GM12878 (cell line): ENCODE data around the gene EEF2KMT. TPM values are rescaled to one million over a fixed set of nuclear protein-coding genes. Genes with fewer than 3 reads are reported as not detected.

Source experiments
- ATAC-seq: fragments of 200-7000 bp; cut with Tn5 transposase; 3 replicates; pipeline ENCODE4 v1.9.1; 2020; ENCODE audit warnings: mild to moderate bottlenecking, moderate library complexity
- BruUV-seq: library from RNA; stranded (reverse); fragments of 400-500 nt; replicated peaks from 2 replicates; lab custom pipeline; 2021; lab: Mats Ljungman, UMichigan
- CTCF ChIA-PET: fragments of 300-600 bp; sonication (Branson Sonifier 250); formaldehyde crosslinking; extraction: SDS; loops from one replicate; lab custom pipeline; 2021; ENCODE audit warnings: inconsistent platforms; lab: Yijun Ruan, JAX
- POLR2A ChIA-PET: fragments of 350-600 bp; formaldehyde crosslinking; extraction: SDS; loops from one replicate; lab custom pipeline; 2021; ENCODE audit warnings: inconsistent platforms; lab: Charles Lee
- RAD21 ChIA-PET: fragments of 300-600 bp; sonication (Branson Sonifier 250); formaldehyde crosslinking; loops from one replicate; lab custom pipeline; 2023; ENCODE audit warnings: antibody characterized with exemption; ENCODE audit not compliant: unreplicated experiment; lab: Charles Lee
- SMC1A ChIA-PET: fragments of 300-600 bp; sonication (Branson Sonifier 250); formaldehyde crosslinking; loops from one replicate; lab custom pipeline; 2023; ENCODE audit not compliant: unreplicated experiment, uncharacterized antibody; lab: Charles Lee
- DNase-seq: peaks from one replicate; pipeline ENCODE4 v3.0.0-alpha.2; 2011; ENCODE audit warnings: low read depth, low spot score
- FAIRE-seq: peaks from 3 replicates; lab custom pipeline; 2011; peaks lifted over from hg19 to GRCh38; lab: Jason Lieb, UNC
- H2AFZ ChIP-seq: 2 replicates; pipeline ENCODE4 v1.6.0; 2011; ENCODE audit warnings: low read depth, low read length, control low read depth; ENCODE audit not compliant: control insufficient read depth
- H3K27ac ChIP-seq: 2 replicates; pipeline ENCODE4 v1.5.1; 2011; ENCODE audit warnings: control low read depth; ENCODE audit not compliant: control insufficient read depth, insufficient read depth
- H3K27me3 ChIP-seq, 2 experiments: replicated peaks in 1 of 2; 2 replicates each; pipeline versions ENCODE4 v1.6.0 to v1.6.1; 2011; ENCODE audit warnings: low read length in 1 of 2; ENCODE audit not compliant: control insufficient read depth in 2 of 2, insufficient read depth in 2 of 2
- H3K36me3 ChIP-seq, 2 experiments: 2 replicates each; pipeline ENCODE4 v1.5.1; 2011; ENCODE audit warnings: low read length in 1 of 2; ENCODE audit not compliant: control insufficient read depth in 2 of 2, insufficient read depth in 2 of 2
- H3K4me1 ChIP-seq: 2 replicates; pipeline ENCODE4 v1.6.1; 2011; ENCODE audit warnings: mild to moderate bottlenecking, low read length, moderate library complexity, mixed read lengths; ENCODE audit not compliant: control insufficient read depth, insufficient read depth
- H3K4me2 ChIP-seq: 2 replicates; pipeline ENCODE4 v1.6.0; 2011; ENCODE audit warnings: control low read depth; ENCODE audit not compliant: control insufficient read depth, insufficient read depth
- H3K4me3 ChIP-seq: fragments of 200-600 bp; sonication (generic); 2 replicates; pipeline ENCODE4 v1.5.1; 2016
- H3K79me2 ChIP-seq: 2 replicates; pipeline ENCODE4 v1.6.0; 2011; ENCODE audit warnings: low read length; ENCODE audit not compliant: control insufficient read depth, insufficient read depth
- H3K9ac ChIP-seq: 2 replicates; pipeline ENCODE4 v1.8.0; 2011; ENCODE audit warnings: low read length, control low read depth, mixed read lengths; ENCODE audit not compliant: control insufficient read depth, insufficient read depth
- H3K9me3 ChIP-seq: replicated peaks from 3 replicates; pipeline ENCODE4 v1.5.1; 2011; ENCODE audit warnings: mild to moderate bottlenecking, low read length; ENCODE audit not compliant: control insufficient read depth, insufficient read depth
- H4K20me1 ChIP-seq: 2 replicates; pipeline ENCODE4 v1.6.0; 2011; ENCODE audit not compliant: control insufficient read depth, insufficient read depth
- EED ChIP-seq: sonication (generic); IDR thresholded peaks from 2 replicates; pipeline ENCODE4 v1.6.1; 2016; ENCODE audit warnings: antibody characterized with exemption, low read depth
- MXI1 ChIP-seq: fragments of 150-350 bp; IDR thresholded peaks from 2 replicates; pipeline ENCODE4 v1.6.1; 2011; ENCODE audit warnings: low read depth, mild to moderate bottlenecking, inconsistent platforms, low read length, improper control_type of control experiment
- NR2C2 ChIP-seq: IDR thresholded peaks from 2 replicates; pipeline ENCODE4 v1.6.1; 2011; ENCODE audit warnings: borderline replicate concordance, low read depth; ENCODE audit not compliant: control insufficient read depth, insufficient read length
- NRF1 ChIP-seq: conservative IDR thresholded peaks from 2 replicates; pipeline ENCODE4 v1.6.1; 2011; ENCODE audit warnings: mild to moderate bottlenecking, low read depth, low read length, improper control_type of control experiment
- POLR2AphosphoS2 ChIP-seq: IDR thresholded peaks from 2 replicates; pipeline ENCODE4 v1.6.1; 2011; ENCODE audit warnings: low read depth, mild to moderate bottlenecking, low read length, improper control_type of control experiment, moderate library complexity
- POLR2AphosphoS5 ChIP-seq: IDR thresholded peaks from 2 replicates; pipeline ENCODE4 v1.6.1; 2011; ENCODE audit warnings: mild to moderate bottlenecking, low read length, inconsistent platforms
- RAD21 ChIP-seq: IDR thresholded peaks from 2 replicates; pipeline ENCODE4 v1.6.1; 2011; ENCODE audit warnings: mild to moderate bottlenecking, low read depth, low read length, moderate library complexity; ENCODE audit not compliant: insufficient read depth
- RAD51 ChIP-seq: fragments of 450-650 bp; IDR thresholded peaks from 2 replicates; pipeline ENCODE4 v1.6.1; 2016; ENCODE audit warnings: moderate library complexity, mild to moderate bottlenecking, inconsistent platforms
- WGBS: methylation state at CpG from one replicate; pipeline ENCODE4 v1.1.6; 2016; ENCODE audit warnings: low lambda C conversion rate; ENCODE audit not compliant: insufficient replicate concordance, insufficient coverage; ENCODE audit errors: missing lambda C conversion rate; 5-methylcytosine and 5-hydroxymethylcytosine counted together
- in situ Hi-C: fragments of 300-500 bp; cut with MboI; formaldehyde crosslinking; loops from 9 replicates; pipeline ENCODE4 v1.14.3; 2018; ENCODE audit warnings: mixed read lengths
- intact Hi-C: fragments of 100-400 bp; cut with micrococcal nuclease; formaldehyde crosslinking; loops from one replicate; pipeline ENCODE4 v1.14.2; 2022; ENCODE audit not compliant: unreplicated experiment
- polyA plus RNA-seq, 11 experiments: library from polyadenylated mRNA; depleted of rRNA in 4 of 11; unstranded in 6 of 11; stranded (reverse) in 5 of 11; fragments of >200 nt; fragmentation: Nextera tagmentation in 4 of 11; fragmentation: Illumina TruSeq in 1 of 11; extraction: Ambion mirVana in 4 of 11; extraction: Trizol in 1 of 11; gene quantifications; 1 replicate in 1 of 11; 2 replicates in 10 of 11; pipeline versions ENCODE4 v1.2.1 to v1.2.3, GENCODE V29; 2011 to 2016; ENCODE audit warnings: inconsistent platforms in 2 of 11, missing spikeins in 2 of 11, low read depth in 1 of 11
- total RNA-seq, 4 experiments: library from RNA; depleted of rRNA in 3 of 4; stranded (reverse); fragments of >200 nt in 3 of 4; fragmentation: Illumina TruSeq in 1 of 4; extraction: Trizol in 1 of 4; gene quantifications; 2 replicates each; pipeline versions ENCODE4 v1.2.1 to v1.2.3, GENCODE V29; 2013 to 2021
- TF ChIP-seq, protein P1 (sequence below): fragments of 450-650 bp; IDR thresholded peaks from 2 replicates; pipeline ENCODE4 v1.6.1; 2017; ENCODE audit warnings: mild to moderate bottlenecking, moderate library complexity
- TF ChIP-seq, protein P2 (sequence below): fragments of 150-350 bp; IDR thresholded peaks from 2 replicates; pipeline ENCODE4 v1.6.1; 2014; ENCODE audit warnings: mild to moderate bottlenecking, low read depth, low read length

EEF2KMT gene
- total and polyA plus RNA-seq, 10 of the 15 experiments (the other 5 are each of a cell fraction or from before 2014, with no cell fraction given): 3.8 to 28.1 (median 14.3) TPM

DNA sequence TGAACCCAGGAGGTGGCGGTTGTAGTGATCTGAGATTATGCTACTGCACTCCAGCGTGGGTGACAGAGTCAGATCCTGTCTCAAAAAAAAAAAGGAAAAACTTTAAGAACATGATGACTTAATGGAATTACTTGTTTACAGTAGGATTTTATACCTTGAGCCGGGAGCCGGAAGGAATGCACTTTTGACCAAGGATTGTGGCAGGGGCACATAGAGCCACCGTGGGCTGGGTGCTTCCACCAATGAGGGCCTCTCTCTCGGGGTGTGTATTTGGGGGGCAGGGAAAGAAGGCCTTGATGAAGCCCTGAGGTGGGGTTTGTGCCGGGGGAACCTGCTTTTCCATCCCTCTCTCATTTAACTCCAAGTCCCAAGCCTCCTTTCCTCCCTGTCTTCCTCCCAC, 57.1 kb downstream of the EEF2KMT start:
- H3K27ac ChIP-seq: no peak overlapping the region
- H3K4me1 ChIP-seq: peaks cover 26% of the 10 kb centered on the region
- H3K9ac ChIP-seq: no peak overlapping the region
- H3K4me3 ChIP-seq: no peak overlapping the region
- FAIRE-seq (no peak), ATAC-seq (no peak), DNase-seq (no peak)
- SMC1A ChIA-PET: no interaction called here
- no peaks in the 10 kb centered on the region for H3K79me2 ChIP-seq
- in situ Hi-C loops (no loop called here), intact Hi-C loops (no loop called here)
- WGBS: 79% methylated on average over 7 of the region's 7 CpGs
- H3K9me3 ChIP-seq: no peaks in the 10 kb centered on the region
- H2AFZ ChIP-seq: no peak overlapping the region
- POLR2A ChIA-PET: no interaction called here
- no peaks in the 10 kb centered on the region for H3K27me3 ChIP-seq
- CTCF ChIA-PET: no interaction called here
- no peaks in the 10 kb centered on the region for H3K36me3 ChIP-seq
- peak overlapping the region; percentile 12; the same call in 1 of the 2 replicates for H3K4me2 ChIP-seq
- no TSS peak for BruUV-seq
- TF ChIP-seq RAD51 (no peak), MXI1 (no peak), NR2C2 (no peak), NRF1 (no peak), POLR2AphosphoS2 (no peak), POLR2AphosphoS5 (no peak), RAD21 (no peak), EED (no peak)
- TF ChIP-seq, protein P1, sequence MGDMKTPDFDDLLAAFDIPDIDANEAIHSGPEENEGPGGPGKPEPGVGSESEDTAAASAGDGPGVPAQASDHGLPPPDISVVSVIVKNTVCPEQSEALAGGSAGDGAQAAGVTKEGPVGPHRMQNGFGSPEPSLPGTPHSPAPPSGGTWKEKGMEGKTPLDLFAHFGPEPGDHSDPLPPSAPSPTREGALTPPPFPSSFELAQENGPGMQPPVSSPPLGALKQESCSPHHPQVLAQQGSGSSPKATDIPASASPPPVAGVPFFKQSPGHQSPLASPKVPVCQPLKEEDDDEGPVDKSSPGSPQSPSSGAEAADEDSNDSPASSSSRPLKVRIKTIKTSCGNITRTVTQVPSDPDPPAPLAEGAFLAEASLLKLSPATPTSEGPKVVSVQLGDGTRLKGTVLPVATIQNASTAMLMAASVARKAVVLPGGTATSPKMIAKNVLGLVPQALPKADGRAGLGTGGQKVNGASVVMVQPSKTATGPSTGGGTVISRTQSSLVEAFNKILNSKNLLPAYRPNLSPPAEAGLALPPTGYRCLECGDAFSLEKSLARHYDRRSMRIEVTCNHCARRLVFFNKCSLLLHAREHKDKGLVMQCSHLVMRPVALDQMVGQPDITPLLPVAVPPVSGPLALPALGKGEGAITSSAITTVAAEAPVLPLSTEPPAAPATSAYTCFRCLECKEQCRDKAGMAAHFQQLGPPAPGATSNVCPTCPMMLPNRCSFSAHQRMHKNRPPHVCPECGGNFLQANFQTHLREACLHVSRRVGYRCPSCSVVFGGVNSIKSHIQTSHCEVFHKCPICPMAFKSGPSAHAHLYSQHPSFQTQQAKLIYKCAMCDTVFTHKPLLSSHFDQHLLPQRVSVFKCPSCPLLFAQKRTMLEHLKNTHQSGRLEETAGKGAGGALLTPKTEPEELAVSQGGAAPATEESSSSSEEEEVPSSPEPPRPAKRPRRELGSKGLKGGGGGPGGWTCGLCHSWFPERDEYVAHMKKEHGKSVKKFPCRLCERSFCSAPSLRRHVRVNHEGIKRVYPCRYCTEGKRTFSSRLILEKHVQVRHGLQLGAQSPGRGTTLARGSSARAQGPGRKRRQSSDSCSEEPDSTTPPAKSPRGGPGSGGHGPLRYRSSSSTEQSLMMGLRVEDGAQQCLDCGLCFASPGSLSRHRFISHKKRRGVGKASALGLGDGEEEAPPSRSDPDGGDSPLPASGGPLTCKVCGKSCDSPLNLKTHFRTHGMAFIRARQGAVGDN: no peak
- TF ChIP-seq, protein P2, sequence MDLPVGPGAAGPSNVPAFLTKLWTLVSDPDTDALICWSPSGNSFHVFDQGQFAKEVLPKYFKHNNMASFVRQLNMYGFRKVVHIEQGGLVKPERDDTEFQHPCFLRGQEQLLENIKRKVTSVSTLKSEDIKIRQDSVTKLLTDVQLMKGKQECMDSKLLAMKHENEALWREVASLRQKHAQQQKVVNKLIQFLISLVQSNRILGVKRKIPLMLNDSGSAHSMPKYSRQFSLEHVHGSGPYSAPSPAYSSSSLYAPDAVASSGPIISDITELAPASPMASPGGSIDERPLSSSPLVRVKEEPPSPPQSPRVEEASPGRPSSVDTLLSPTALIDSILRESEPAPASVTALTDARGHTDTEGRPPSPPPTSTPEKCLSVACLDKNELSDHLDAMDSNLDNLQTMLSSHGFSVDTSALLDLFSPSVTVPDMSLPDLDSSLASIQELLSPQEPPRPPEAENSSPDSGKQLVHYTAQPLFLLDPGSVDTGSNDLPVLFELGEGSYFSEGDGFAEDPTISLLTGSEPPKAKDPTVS: no peak
- TF ChIP-seq, all 136 proteins: peak for 0
- RAD21 ChIA-PET: no interaction called here
- H4K20me1 ChIP-seq: no peaks in the 10 kb centered on the region
